Measurements from ENCODE around the gene SLC9A4.
"Not testable (repeated sequence)": the region's sequence is repeated elsewhere in the genome, so short reads cannot be mapped to it uniquely, and the experiment has no call there.

Gene SLC9A4

DNA sequence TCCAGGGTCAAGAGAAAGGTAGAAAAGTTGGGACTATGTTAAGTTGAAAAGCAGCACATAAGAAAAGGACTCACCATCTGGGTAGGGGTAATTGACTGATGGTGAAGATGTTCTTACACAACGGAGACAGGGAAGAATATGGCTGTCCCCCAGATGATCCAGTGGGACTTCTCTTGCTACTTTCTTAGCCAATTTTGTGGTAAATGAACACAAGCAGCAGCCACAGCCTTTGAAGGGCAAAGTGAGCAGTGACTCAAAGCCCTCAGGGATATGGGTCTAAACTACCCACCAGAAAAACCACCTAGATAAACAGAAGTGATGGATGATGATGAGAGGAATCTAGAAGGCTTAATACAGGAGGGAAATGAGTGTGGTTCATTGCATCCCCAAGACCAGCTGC lies 80.6 kb downstream of the SLC9A4 start:
- FAIRE-seq (no peak), DNase-seq (ENCODE audit: insufficient read length, low spot score) (no peak)
- no peak for TF ChIP-seq CTCF (IDR thresholded peaks at IDR 0.05; ENCODE audit: insufficient read depth, missing control alignments)

- DNase-seq (ENCODE audit: insufficient read length, low spot score) (no peak), FAIRE-seq (no peak)
- no peak for TF ChIP-seq CTCF (IDR thresholded peaks at IDR 0.05; ENCODE audit: insufficient read depth, missing control alignments)
Observed at GRCh38 chr2:102558463-102558862, 85.4 kb downstream of the SLC9A4 start.

- not testable (repeated sequence) for DNase-seq (ENCODE audit: insufficient read length, low spot score); FAIRE-seq
Observed at GRCh38 chr2:102562542-102562941, 89.5 kb downstream of the SLC9A4 start.

- FAIRE-seq (no peak), DNase-seq (ENCODE audit: insufficient read length, low spot score) (no peak)
- no peak for TF ChIP-seq CTCF (IDR thresholded peaks at IDR 0.05; ENCODE audit: insufficient read depth, missing control alignments)
Observed at GRCh38 chr2:102575888-102576287, 102.9 kb downstream of the SLC9A4 start.

- DNase-seq (ENCODE audit: insufficient read length, low spot score) (no peak), FAIRE-seq (no peak)
- TF ChIP-seq CTCF (IDR thresholded peaks at IDR 0.05; ENCODE audit: insufficient read depth, missing control alignments), result no peak
Observed at GRCh38 chr2:102578376-102578775, 105.3 kb downstream of the SLC9A4 start.

GRCh38 chr2:102581911-102582310 lies 108.9 kb downstream of the SLC9A4 start:
- TF ChIP-seq CTCF (IDR thresholded peaks at IDR 0.05; ENCODE audit: insufficient read depth, missing control alignments), result no peak
- DNase-seq (ENCODE audit: insufficient read length, low spot score), result no peak
- FAIRE-seq, result no peak

DNA sequence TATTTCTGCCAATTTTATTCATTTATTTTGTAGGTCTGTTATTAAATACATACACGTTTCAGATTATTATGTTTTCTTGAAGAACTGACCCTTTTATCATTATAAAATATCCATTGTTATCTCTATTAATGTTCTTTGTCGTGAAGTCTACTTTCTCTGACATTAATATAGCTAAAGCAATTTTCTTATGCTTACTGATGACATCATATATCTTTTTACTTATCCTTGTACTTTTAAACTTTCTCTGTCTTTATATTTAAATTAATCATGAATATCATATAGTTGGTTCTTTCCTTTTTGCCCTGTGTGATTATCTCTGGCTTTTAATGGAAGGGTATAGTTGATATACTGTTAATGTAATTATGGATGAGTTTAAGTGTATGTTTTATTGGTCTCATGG lies 109.8 kb downstream of the SLC9A4 start:
- no peak for TF ChIP-seq CTCF (IDR thresholded peaks at IDR 0.05; ENCODE audit: insufficient read depth, missing control alignments)
- no peak for DNase-seq (ENCODE audit: insufficient read length, low spot score)
- no peak for FAIRE-seq

All from D721Med (cell line).